HCT116 (cell line): ENCODE results near the gene SLC34A3. TPM values are rescaled to one million over a fixed set of nuclear protein-coding genes. Genes with fewer than 3 reads are reported as not detected.

Experiments used
- ATAC-seq: fragments of 200-7000 bp; cut with Tn5 transposase; 2 replicates; pipeline ENCODE4 v1.9.1; 2020; ENCODE audit warnings: mild to moderate bottlenecking, moderate library complexity
- BruUV-seq: library from RNA; stranded (reverse); fragments of 400-500 nt; replicated peaks from 2 replicates; lab custom pipeline; 2021; lab: Mats Ljungman, UMichigan
- CTCF ChIA-PET: fragments of 300-600 bp; sonication (Branson Sonifier 250); formaldehyde crosslinking; loops from one replicate; lab custom pipeline; 2021; ENCODE audit warnings: antibody characterized with exemption; lab: Charles Lee
- POLR2A ChIA-PET: fragments of 300-600, 350-600 bp; sonication (Branson Sonifier 250); formaldehyde crosslinking; loops from one replicate; lab custom pipeline; 2021; ENCODE audit warnings: antibody characterized with exemption; lab: Charles Lee
- RAD21 ChIA-PET, 2 experiments: fragments of 300-600 bp; sonication (Branson Sonifier 250); formaldehyde crosslinking; loops; one replicate each; lab custom pipeline; 2023; ENCODE audit warnings: low total read pairs in 2 of 2; ENCODE audit not compliant: uncharacterized antibody in 2 of 2, unreplicated experiment in 2 of 2, low non-redundant PET in 1 of 2; lab: Charles Lee
- DNase-seq: peaks from one replicate; pipeline ENCODE4 v3.0.0-alpha.2; 2010; ENCODE audit warnings: low read depth, low spot score
- H2AFZ ChIP-seq: fragments of 200-600 bp; shearing (Covaris generic), sonication (generic); 2 replicates; pipeline ENCODE4 v1.6.1; 2017; ENCODE audit warnings: low read depth, mixed run types, mixed read lengths, antibody characterized with exemption, low read length; ENCODE audit not compliant: poor library complexity, severe bottlenecking
- H3K27ac ChIP-seq: 2 replicates; pipeline ENCODE4 v1.5.1; 2012; ENCODE audit warnings: low read depth, low read length
- H3K27me3 ChIP-seq: fragments of 200-600 bp; sonication (generic); 2 replicates; pipeline ENCODE4 v1.6.1; 2016; ENCODE audit warnings: mixed run types, low read length, mixed read lengths; ENCODE audit not compliant: insufficient read depth
- H3K36me3 ChIP-seq, 2 experiments: fragments of 200-500 bp in 1 of 2; fragments of 200-600 bp in 1 of 2; sonication (Bioruptor generic) in 1 of 2; sonication (generic) in 1 of 2; 2 replicates each; pipeline versions ENCODE4 v1.5.1 to v1.6.1; 2014 to 2016; ENCODE audit warnings: low read length in 2 of 2, inconsistent platforms in 1 of 2, mixed read lengths in 1 of 2, mixed run types in 1 of 2; ENCODE audit not compliant: insufficient read depth in 2 of 2, control insufficient read depth in 1 of 2
- H3K4me1 ChIP-seq, 2 experiments: fragments of 200-600 bp in 1 of 2; sonication (generic) in 1 of 2; 2 replicates each; pipeline versions ENCODE4 v1.5.1 to v1.6.1; 2012 to 2017; ENCODE audit warnings: low read length in 2 of 2, inconsistent platforms in 1 of 2, mild to moderate bottlenecking in 1 of 2, mixed read lengths in 1 of 2, mixed run types in 1 of 2, moderate library complexity in 1 of 2; ENCODE audit not compliant: insufficient read depth in 2 of 2, control insufficient read depth in 1 of 2
- H3K4me2 ChIP-seq: fragments of 200-600 bp; sonication (generic); 2 replicates; pipeline ENCODE4 v1.6.1; 2017; ENCODE audit warnings: mixed run types, low read length, mixed read lengths
- H3K4me3 ChIP-seq, 2 experiments: fragments of 200-600 bp in 1 of 2; sonication (generic) in 1 of 2; replicated peaks in 1 of 2; 2 replicates each; pipeline ENCODE4 v1.5.1; 2011 to 2016; ENCODE audit warnings: low read length in 2 of 2, control low read depth in 1 of 2, low read depth in 1 of 2, mild to moderate bottlenecking in 1 of 2, mixed read lengths in 1 of 2, mixed run types in 1 of 2
- H3K79me2 ChIP-seq: fragments of 200-600 bp; sonication (generic); 2 replicates; pipeline ENCODE4 v1.6.1; 2017; ENCODE audit warnings: mild to moderate bottlenecking, mixed run types, low read length, moderate library complexity, mixed read lengths; ENCODE audit not compliant: insufficient read depth
- H3K9ac ChIP-seq: fragments of 200-600 bp; sonication (generic); 2 replicates; pipeline ENCODE4 v1.6.1; 2016; ENCODE audit warnings: low read length, mixed read lengths
- H3K9me2 ChIP-seq: fragments of 200-600 bp; sonication (generic), shearing (Covaris generic); 2 replicates; pipeline ENCODE4 v1.6.1; 2017; ENCODE audit warnings: mixed run types, mild to moderate bottlenecking, moderate library complexity; ENCODE audit not compliant: insufficient read depth
- H3K9me3 ChIP-seq, 2 experiments: fragments of 200-500 bp in 1 of 2; fragments of 200-600 bp in 1 of 2; sonication (Bioruptor generic) in 1 of 2; sonication (generic) in 1 of 2; 2 replicates each; pipeline ENCODE4 v1.6.1; 2014 to 2017; ENCODE audit warnings: low read length in 2 of 2, mixed read lengths in 2 of 2, inconsistent platforms in 1 of 2, low read depth in 1 of 2, mild to moderate bottlenecking in 1 of 2, mixed run types in 1 of 2, moderate library complexity in 1 of 2; ENCODE audit not compliant: control insufficient read depth in 1 of 2, insufficient read depth in 1 of 2
- H4K20me1 ChIP-seq: fragments of 200-600 bp; sonication (generic), shearing (Covaris generic); 2 replicates; pipeline ENCODE4 v1.6.1; 2017; ENCODE audit warnings: mixed run types, mild to moderate bottlenecking, moderate library complexity; ENCODE audit not compliant: insufficient read depth
- EGR1 ChIP-seq: IDR thresholded peaks from 2 replicates; pipeline ENCODE4 v1.6.1; 2012; ENCODE audit warnings: low read depth
- EZH2 ChIP-seq: fragments of 200-600 bp; sonication (generic); IDR thresholded peaks from 2 replicates; pipeline ENCODE4 v1.6.1; 2017; ENCODE audit warnings: antibody characterized with exemption, mixed run types
- ZNF274 ChIP-seq: fragments of 200-500 bp; sonication (Bioruptor generic); IDR thresholded peaks from 2 replicates; pipeline ENCODE4 v1.6.1; 2014; ENCODE audit warnings: mild to moderate bottlenecking, low read depth, low read length, inconsistent platforms
- intact Hi-C: fragments of 100-400 bp; cut with micrococcal nuclease; formaldehyde crosslinking; loops from 2 replicates; pipeline ENCODE4 v1.10.0; 2022
- total RNA-seq: library from RNA; stranded (reverse); gene quantifications from one replicate; pipeline ENCODE4 v1.2.1, GENCODE V29; 2021; ENCODE audit not compliant: unreplicated experiment
- TF ChIP-seq, protein P1 (sequence below): IDR thresholded peaks from 2 replicates; pipeline ENCODE4 v1.6.1; 2012; ENCODE audit warnings: low read depth

The SLC34A3 gene
- total RNA-seq, 1 experiment from 2014 or later, result 0.15 TPM

DNA sequence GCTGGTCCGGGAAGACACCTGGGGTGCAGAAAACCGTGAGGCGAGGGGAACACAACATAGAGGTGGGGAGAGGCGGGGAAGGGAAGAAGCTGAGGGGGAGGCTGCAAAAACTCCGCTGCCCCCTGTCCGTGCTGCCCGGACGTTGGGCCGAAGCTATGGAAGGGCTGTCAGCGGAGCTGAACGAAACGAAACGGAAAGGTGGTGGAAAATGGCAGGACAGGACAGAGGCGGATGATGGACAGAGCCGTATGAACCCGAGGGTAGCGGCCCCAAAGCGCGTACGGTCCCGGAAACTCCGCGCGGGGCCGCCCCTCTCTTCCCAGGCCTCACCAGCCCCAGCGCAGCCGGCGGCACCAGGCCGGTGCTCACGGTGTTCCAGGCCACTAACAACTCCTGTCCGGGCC is 42.6 kb upstream of the SLC34A3 start:
- peak overlapping the region; percentile 98 for H3K4me2 ChIP-seq
- H2AFZ ChIP-seq, result no peak overlapping the region
- no peaks in the 10 kb centered on the region for H4K20me1 ChIP-seq
- RAD21 ChIA-PET, result interaction anchor here (0.6 to 1.6 kb wide), 2 partner anchors 37 to 39 kb away, joined by 8 to 9 read pairs; partner anchors contain the start of gene RNF224 (in 1 of the 2)
- peaks cover 0 to 23% of the 10 kb centered on the region in 2 experiments; a peak in 1 of 4 replicates for H3K36me3 ChIP-seq
- H3K4me3 ChIP-seq, result peak overlapping the region; percentile 98 to 100
- POLR2A ChIA-PET, result interaction anchor here (0.6 to 3.5 kb wide), 7 partner anchors 11 to 53 kb away, joined by 3 to 20 read pairs (median 9); partner anchors contain the start of genes RNF224, TPRN and TUBB4B
- ATAC-seq, result peak; percentile 18
- TF ChIP-seq EZH2 (no peak), EGR1 (no peak), ZNF274 (no peak)
- TF ChIP-seq, protein P1, sequence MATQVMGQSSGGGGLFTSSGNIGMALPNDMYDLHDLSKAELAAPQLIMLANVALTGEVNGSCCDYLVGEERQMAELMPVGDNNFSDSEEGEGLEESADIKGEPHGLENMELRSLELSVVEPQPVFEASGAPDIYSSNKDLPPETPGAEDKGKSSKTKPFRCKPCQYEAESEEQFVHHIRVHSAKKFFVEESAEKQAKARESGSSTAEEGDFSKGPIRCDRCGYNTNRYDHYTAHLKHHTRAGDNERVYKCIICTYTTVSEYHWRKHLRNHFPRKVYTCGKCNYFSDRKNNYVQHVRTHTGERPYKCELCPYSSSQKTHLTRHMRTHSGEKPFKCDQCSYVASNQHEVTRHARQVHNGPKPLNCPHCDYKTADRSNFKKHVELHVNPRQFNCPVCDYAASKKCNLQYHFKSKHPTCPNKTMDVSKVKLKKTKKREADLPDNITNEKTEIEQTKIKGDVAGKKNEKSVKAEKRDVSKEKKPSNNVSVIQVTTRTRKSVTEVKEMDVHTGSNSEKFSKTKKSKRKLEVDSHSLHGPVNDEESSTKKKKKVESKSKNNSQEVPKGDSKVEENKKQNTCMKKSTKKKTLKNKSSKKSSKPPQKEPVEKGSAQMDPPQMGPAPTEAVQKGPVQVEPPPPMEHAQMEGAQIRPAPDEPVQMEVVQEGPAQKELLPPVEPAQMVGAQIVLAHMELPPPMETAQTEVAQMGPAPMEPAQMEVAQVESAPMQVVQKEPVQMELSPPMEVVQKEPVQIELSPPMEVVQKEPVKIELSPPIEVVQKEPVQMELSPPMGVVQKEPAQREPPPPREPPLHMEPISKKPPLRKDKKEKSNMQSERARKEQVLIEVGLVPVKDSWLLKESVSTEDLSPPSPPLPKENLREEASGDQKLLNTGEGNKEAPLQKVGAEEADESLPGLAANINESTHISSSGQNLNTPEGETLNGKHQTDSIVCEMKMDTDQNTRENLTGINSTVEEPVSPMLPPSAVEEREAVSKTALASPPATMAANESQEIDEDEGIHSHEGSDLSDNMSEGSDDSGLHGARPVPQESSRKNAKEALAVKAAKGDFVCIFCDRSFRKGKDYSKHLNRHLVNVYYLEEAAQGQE, result no peak
- peak overlapping the region; percentile 99 for H3K27ac ChIP-seq
- H3K4me1 ChIP-seq, result peaks cover 16 to 33% of the 10 kb centered on the region in 2 experiments
- BruUV-seq, result TSS peak; percentile 81
- intact Hi-C loops, result loop anchor here (5.0 kb wide), 1 partner anchor 39 kb away; the partner anchor contains the start of genes CYSRT1 and RNF224
- H3K9me3 ChIP-seq, result no peaks in the 10 kb centered on the region
- H3K9me2 ChIP-seq, result no peaks in the 10 kb centered on the region
- no peaks in the 10 kb centered on the region for H3K27me3 ChIP-seq
- CTCF ChIA-PET, result interaction anchor here (1.3 to 1.7 kb wide), 5 partner anchors 20 to 67 kb away, joined by 4 to 17 read pairs (median 8); partner anchors contain the start of genes NELFB and RNF224
- DNase-seq, result no peak
- H3K79me2 ChIP-seq, result peaks cover 52% of the 10 kb centered on the region
- H3K9ac ChIP-seq, result peak overlapping the region; percentile 94
